Measurements from ENCODE around the gene RUSC1. TPM values are rescaled to one million over a fixed set of nuclear protein-coding genes. Genes with fewer than 3 reads are reported as not detected.

RUSC1 gene
- total RNA-seq, 1 experiment from 2014 or later, result 80.3 TPM

DNA sequence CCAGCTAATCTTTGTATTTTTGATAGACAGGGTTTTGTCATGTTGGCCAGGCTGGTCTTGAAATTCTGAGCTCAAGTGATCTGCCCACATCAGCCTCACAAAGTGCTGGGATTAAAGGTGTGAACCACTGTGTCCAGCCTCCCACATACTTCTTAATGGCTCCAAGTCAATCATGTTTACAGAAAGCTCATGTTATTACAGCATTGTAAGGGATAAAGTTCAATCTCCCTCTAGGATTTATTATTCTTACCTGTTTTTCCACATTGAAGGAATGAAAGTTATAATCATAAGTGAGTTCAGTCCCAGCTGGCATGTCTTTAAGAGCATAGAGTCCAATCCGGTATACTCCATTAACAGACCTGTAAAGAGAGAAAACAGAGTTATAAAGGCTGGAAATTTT, 39.4 kb downstream of the RUSC1 start:
- BruUV-seq (replicated peaks), result no TSS peak
- TF ChIP-seq, protein P1, sequence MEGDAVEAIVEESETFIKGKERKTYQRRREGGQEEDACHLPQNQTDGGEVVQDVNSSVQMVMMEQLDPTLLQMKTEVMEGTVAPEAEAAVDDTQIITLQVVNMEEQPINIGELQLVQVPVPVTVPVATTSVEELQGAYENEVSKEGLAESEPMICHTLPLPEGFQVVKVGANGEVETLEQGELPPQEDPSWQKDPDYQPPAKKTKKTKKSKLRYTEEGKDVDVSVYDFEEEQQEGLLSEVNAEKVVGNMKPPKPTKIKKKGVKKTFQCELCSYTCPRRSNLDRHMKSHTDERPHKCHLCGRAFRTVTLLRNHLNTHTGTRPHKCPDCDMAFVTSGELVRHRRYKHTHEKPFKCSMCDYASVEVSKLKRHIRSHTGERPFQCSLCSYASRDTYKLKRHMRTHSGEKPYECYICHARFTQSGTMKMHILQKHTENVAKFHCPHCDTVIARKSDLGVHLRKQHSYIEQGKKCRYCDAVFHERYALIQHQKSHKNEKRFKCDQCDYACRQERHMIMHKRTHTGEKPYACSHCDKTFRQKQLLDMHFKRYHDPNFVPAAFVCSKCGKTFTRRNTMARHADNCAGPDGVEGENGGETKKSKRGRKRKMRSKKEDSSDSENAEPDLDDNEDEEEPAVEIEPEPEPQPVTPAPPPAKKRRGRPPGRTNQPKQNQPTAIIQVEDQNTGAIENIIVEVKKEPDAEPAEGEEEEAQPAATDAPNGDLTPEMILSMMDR (conservative IDR thresholded peaks at IDR 0.05; ENCODE audit: low read depth, low read length), result no peak
- TF ChIP-seq EZH2phosphoT487 (IDR thresholded peaks at IDR 0.05; ENCODE audit: borderline replicate concordance, low read length) (no peak), EZH2 (IDR thresholded peaks at IDR 0.05; ENCODE audit: low read length, unreplicated experiment) (no peak)
- POLR2A ChIA-PET (ENCODE audit: unreplicated experiment), result no interaction called here

DNA sequence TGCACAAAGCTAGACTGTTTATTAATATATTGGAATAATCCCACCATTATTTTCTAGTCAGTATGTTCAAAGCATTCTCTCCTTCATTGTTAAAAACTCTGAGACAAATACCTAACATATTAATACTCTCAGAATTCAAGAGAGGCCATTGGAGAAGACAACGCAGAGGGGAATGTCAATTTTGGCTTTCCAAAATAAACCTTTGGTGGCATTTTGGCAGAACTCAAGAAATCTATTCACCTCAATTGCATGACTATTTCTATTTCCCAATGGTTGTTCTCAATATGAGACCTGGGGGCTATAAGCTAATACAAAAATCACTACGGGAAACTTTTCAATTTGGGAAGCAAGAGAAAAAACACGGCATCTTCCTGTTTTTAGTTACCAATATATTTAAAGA, 58.5 kb downstream of the RUSC1 start:
- no peaks in the 10 kb centered on the region for H3F3A ChIP-seq (ENCODE audit: low read length, unreplicated experiment)
- no peak overlapping the region for H3K27ac ChIP-seq (ENCODE audit: low read length)
- no peaks in the 10 kb centered on the region for H3K27me3 ChIP-seq (ENCODE audit: low read length)
- no peak overlapping the region for H3K9ac ChIP-seq (ENCODE audit: low read length)
- H3K36me3 ChIP-seq (ENCODE audit: low read depth, low read length), result peaks cover 29% of the 10 kb centered on the region
- POLR2A ChIA-PET (ENCODE audit: unreplicated experiment), result no interaction called here
- H3K9me3 ChIP-seq (ENCODE audit: low read length), result no peaks in the 10 kb centered on the region
- intact Hi-C loops (cut with micrococcal nuclease), result no loop called here
- DNase-seq (no peak), ATAC-seq (no peak)
- H3K79me2 ChIP-seq (ENCODE audit: low read length), result no peaks in the 10 kb centered on the region
- TF ChIP-seq EZH2 (IDR thresholded peaks at IDR 0.05; ENCODE audit: low read length, unreplicated experiment) (no peak), EZH2phosphoT487 (IDR thresholded peaks at IDR 0.05; ENCODE audit: borderline replicate concordance, low read length) (no peak)
- TF ChIP-seq, protein P1 (conservative IDR thresholded peaks at IDR 0.05; ENCODE audit: low read depth, low read length), result no peak
- no peak overlapping the region for H2AFZ ChIP-seq (ENCODE audit: low read length)
- no peaks in the 10 kb centered on the region for H4K20me1 ChIP-seq (ENCODE audit: low read length)
- CTCF ChIA-PET, result no interaction called here
- H3K4me2 ChIP-seq (ENCODE audit: low read length), result no peak overlapping the region
- H3K9me2 ChIP-seq (replicated peaks; ENCODE audit: low read length), result no peaks in the 10 kb centered on the region
- no peaks in the 10 kb centered on the region for H3K4me1 ChIP-seq (ENCODE audit: insufficient read depth, low read length)
- no peak overlapping the region for H3K4me3 ChIP-seq (ENCODE audit: low read length)
- no TSS peak for BruUV-seq (replicated peaks)

More for the DNA sequence above, 39.4 kb downstream of the RUSC1 start:
- Histone ChIP-seq H3F3A (ENCODE audit: low read length, unreplicated experiment) (no peaks in the 10 kb centered on the region), H3K79me2 (ENCODE audit: low read length) (no peaks in the 10 kb centered on the region), H4K20me1 (ENCODE audit: low read length) (no peaks in the 10 kb centered on the region), H3K36me3 (ENCODE audit: low read depth, low read length) (peaks cover 11% of the 10 kb centered on the region), H3K4me1 (ENCODE audit: insufficient read depth, low read length) (no peaks in the 10 kb centered on the region), H3K9me2 (replicated peaks; ENCODE audit: low read length) (no peaks in the 10 kb centered on the region), H3K9ac (ENCODE audit: low read length) (no peak overlapping the region), H2AFZ (ENCODE audit: low read length) (no peak overlapping the region), H3K27me3 (ENCODE audit: low read length) (no peaks in the 10 kb centered on the region), H3K9me3 (ENCODE audit: low read length) (no peaks in the 10 kb centered on the region), H3K4me2 (ENCODE audit: low read length) (no peak overlapping the region), H3K4me3 (ENCODE audit: low read length) (no peak overlapping the region), H3K27ac (ENCODE audit: low read length) (no peak overlapping the region)
- DNase-seq (no peak), ATAC-seq (no peak)
- intact Hi-C loops (cut with micrococcal nuclease), result no loop called here
- CTCF ChIA-PET, result no interaction called here

DNA sequence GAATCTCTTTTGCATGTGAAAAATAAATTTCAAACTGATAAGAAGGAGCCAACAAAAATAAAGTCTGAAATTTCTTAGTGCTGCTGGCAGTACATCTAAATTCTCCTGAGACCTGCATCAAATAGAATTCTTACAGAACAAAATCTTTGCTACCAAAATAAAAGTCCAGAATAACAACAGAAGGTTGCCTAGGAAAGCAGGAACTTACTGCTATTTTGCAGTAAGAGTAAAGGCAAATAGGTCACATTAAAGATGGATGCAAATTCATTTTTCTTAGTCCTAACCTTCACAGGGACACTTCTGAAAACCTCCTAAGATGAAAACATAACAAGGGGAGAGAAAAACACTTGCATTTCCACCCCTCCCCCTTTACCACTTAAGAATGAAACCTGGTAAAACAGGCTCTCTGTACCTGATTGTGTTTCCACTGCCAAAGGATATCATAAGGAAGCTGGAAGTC, 59.0 kb downstream of the RUSC1 start:
- H2AFZ ChIP-seq (ENCODE audit: low read length), result no peak overlapping the region
- no peaks in the 10 kb centered on the region for H3K79me2 ChIP-seq (ENCODE audit: low read length)
- peaks cover 29% of the 10 kb centered on the region for H3K36me3 ChIP-seq (ENCODE audit: low read depth, low read length)
- no TSS peak for BruUV-seq (replicated peaks)
- H3F3A ChIP-seq (ENCODE audit: low read length, unreplicated experiment), result no peaks in the 10 kb centered on the region
- no peak overlapping the region for H3K4me2 ChIP-seq (ENCODE audit: low read length)
- no peaks in the 10 kb centered on the region for H3K4me1 ChIP-seq (ENCODE audit: insufficient read depth, low read length)
- no peak overlapping the region for H3K4me3 ChIP-seq (ENCODE audit: low read length)
- DNase-seq (peak; percentile 10), ATAC-seq (no peak)
- intact Hi-C loops (cut with micrococcal nuclease), result loop anchor here (10.0 kb wide), 1 partner anchor 55 kb away; no protein-coding TSS in a partner anchor
- no peaks in the 10 kb centered on the region for H3K9me2 ChIP-seq (replicated peaks; ENCODE audit: low read length)
- no peak overlapping the region for H3K27ac ChIP-seq (ENCODE audit: low read length)
- H3K27me3 ChIP-seq (ENCODE audit: low read length), result no peaks in the 10 kb centered on the region
- TF ChIP-seq, protein P1 (conservative IDR thresholded peaks at IDR 0.05; ENCODE audit: low read depth, low read length), result no peak
- TF ChIP-seq EZH2 (IDR thresholded peaks at IDR 0.05; ENCODE audit: low read length, unreplicated experiment) (no peak), EZH2phosphoT487 (IDR thresholded peaks at IDR 0.05; ENCODE audit: borderline replicate concordance, low read length) (no peak)
- H3K9me3 ChIP-seq (ENCODE audit: low read length), result no peaks in the 10 kb centered on the region
- no peaks in the 10 kb centered on the region for H4K20me1 ChIP-seq (ENCODE audit: low read length)
- ChIA-PET POLR2A (ENCODE audit: unreplicated experiment) (no interaction called here), CTCF (no interaction called here)
- no peak overlapping the region for H3K9ac ChIP-seq (ENCODE audit: low read length)

Small RNA genes lying within 50 kb of the gene (microRNA-seq; reads per million reads assigned to microRNA genes)
- gene MIR555 (ENCODE audit: unreplicated experiment), result not detected

Other genes with a start within 250 kb of the RUSC1 start
- gene EFNA3, start 242.1 kb upstream of the RUSC1 start, total RNA-seq (2014; rRNA removed), result 16.2 and 23.5 TPM in 2 replicates
- 29.4 and 49.9 TPM in 2 replicates for gene EFNA1, start 193.0 kb upstream of the RUSC1 start, total RNA-seq (2014; rRNA removed)
- 59.2 and 75.2 TPM in 2 replicates for gene SLC50A1, start 185.0 kb upstream of the RUSC1 start, total RNA-seq (2014; rRNA removed)
- 53.6 and 74.3 TPM in 2 replicates for gene DPM3, start 180.4 kb upstream of the RUSC1 start, total RNA-seq (2014; rRNA removed)
- gene KRTCAP2, start 147.6 kb upstream of the RUSC1 start, total RNA-seq (2014; rRNA removed), result 241 and 257 TPM in 2 replicates
- 4.1 and 5.4 TPM in 2 replicates for gene TRIM46, start 147.0 kb upstream of the RUSC1 start, total RNA-seq (2014; rRNA removed)
- 12.0 and 13.0 TPM in 2 replicates for gene THBS3, start 113.0 kb upstream of the RUSC1 start, total RNA-seq (2014; rRNA removed)
- 141 and 152 TPM in 2 replicates for gene MTX1, start 112.2 kb upstream of the RUSC1 start, total RNA-seq (2014; rRNA removed)
- gene ENTREP3, start 65.4 kb upstream of the RUSC1 start, total RNA-seq (2014; rRNA removed), result 30.9 and 54.7 TPM in 2 replicates
- 218 and 219 TPM in 2 replicates for gene SCAMP3, start 58.5 kb upstream of the RUSC1 start, total RNA-seq (2014; rRNA removed)
- 44.5 and 49.9 TPM in 2 replicates for gene CLK2, start 47.4 kb upstream of the RUSC1 start, total RNA-seq (2014; rRNA removed)
- gene HCN3, start 43.4 kb upstream of the RUSC1 start, total RNA-seq (2014; rRNA removed), result 1.8 and 1.9 TPM in 2 replicates
- not detected in 2 replicates for gene PKLR, start 19.5 kb upstream of the RUSC1 start, total RNA-seq (2014; rRNA removed)
- 301 and 313 TPM in 2 replicates for gene FDPS, start 12.0 kb upstream of the RUSC1 start, total RNA-seq (2014; rRNA removed)
- 27.6 and 38.9 TPM in 2 replicates for gene ASH1L, start 241.9 kb downstream of the RUSC1 start, total RNA-seq (2014; rRNA removed)